ENCODE results near the gene ZNF608.

GRCh38 chr5:124755565-124755964 lies 9.1 kb upstream of the ZNF608 start:
- TF ChIP-seq MAX (IDR thresholded peaks at IDR 0.05) (no peak), CTCF (IDR thresholded peaks at IDR 0.05; ENCODE audit: low read depth, low read length, missing input control) (no peak), REST (IDR thresholded peaks at IDR 0.05) (no peak), TAF1 (conservative IDR thresholded peaks at IDR 0.05) (no peak), ZBTB33 (IDR thresholded peaks at IDR 0.05) (no peak)

All from liver (tissue), 3 donors.